AG09309 (cell line): ENCODE data around the gene LLGL2.

Source experiments
- DNase-seq: peaks from one replicate; pipeline ENCODE4 v3.0.0-alpha.2; 2010; ENCODE audit warnings: low read depth
- H3K4me3 ChIP-seq: 2 replicates; pipeline ENCODE4 v1.5.1; 2011; ENCODE audit warnings: mild to moderate bottlenecking, low read depth, low read length, moderate library complexity; ENCODE audit not compliant: control insufficient read depth
- CTCF ChIP-seq: IDR thresholded peaks from 2 replicates; pipeline ENCODE4 v1.5.1; 2011; ENCODE audit warnings: mild to moderate bottlenecking, low read depth, low read length, inconsistent platforms; ENCODE audit not compliant: insufficient read depth, control insufficient read depth; ENCODE audit errors: missing control alignments

LLGL2 gene

GRCh38 chr17:75503337-75503950, 22.1 kb upstream of the LLGL2 start:
- no peak overlapping the region for H3K4me3 ChIP-seq
- no peak for TF ChIP-seq CTCF
- DNase-seq, result no peak

- no peak overlapping the region for H3K4me3 ChIP-seq
- no peak for TF ChIP-seq CTCF
- DNase-seq, result no peak
These were observed 21.5 kb upstream of the LLGL2 start for GRCh38 chr17:75503976-75504346.

GRCh38 chr17:75504347-75505151, 20.9 kb upstream of the LLGL2 start:
- no peak overlapping the region for H3K4me3 ChIP-seq
- peak; percentile 71 for TF ChIP-seq CTCF
- no peak for DNase-seq

GRCh38 chr17:75505152-75505409, 20.4 kb upstream of the LLGL2 start:
- no peak overlapping the region for H3K4me3 ChIP-seq
- no peak for DNase-seq
- no peak for TF ChIP-seq CTCF

- TF ChIP-seq CTCF, result no peak
- H3K4me3 ChIP-seq, result no peak overlapping the region
- DNase-seq, result no peak
These were observed 19.9 kb upstream of the LLGL2 start for GRCh38 chr17:75505640-75506039.

- no peak for TF ChIP-seq CTCF
- DNase-seq, result no peak
- no peak overlapping the region for H3K4me3 ChIP-seq
These were observed 19.4 kb upstream of the LLGL2 start for GRCh38 chr17:75506134-75506533.
